Posterior cingulate gyrus (tissue), 11 donors: ENCODE results near the gene ERCC5.

Experiments
- DNase-seq, 10 donors: peaks; one replicate each; pipeline versions ENCODE4 v3.0.0 to v3.0.0-alpha.2; 2020 to 2021; ENCODE audit warnings: mixed read lengths in 3 of 10
- intact Hi-C: fragments of 100-400 bp; cut with DNase I; formaldehyde crosslinking; loops from one replicate; pipeline ENCODE4 v1.15.1; 2023

The ERCC5 gene

DNA sequence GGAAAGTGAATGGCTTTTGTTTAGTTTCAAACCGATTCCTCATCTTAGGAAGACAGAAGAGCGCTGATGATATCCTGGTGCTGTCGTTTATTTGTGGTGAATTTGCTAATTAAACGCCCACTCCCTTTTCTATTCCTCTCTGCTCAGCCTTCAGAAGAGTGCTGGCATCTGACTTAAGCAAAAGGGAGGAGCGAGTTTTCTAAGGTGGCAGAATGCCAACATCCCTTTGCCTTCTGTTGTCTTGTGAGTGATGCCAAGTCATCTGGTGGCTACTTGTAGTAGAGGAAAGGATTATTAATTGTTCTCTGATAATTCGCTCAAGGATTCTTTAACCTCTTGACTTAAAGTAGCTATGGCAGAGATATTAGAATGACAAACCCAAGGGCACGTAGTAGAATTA is 68.1 kb downstream of the ERCC5 start:
- intact Hi-C loops: no loop called here
- DNase-seq: no peak

- DNase-seq: no peak
- intact Hi-C loops: no loop called here
These were observed 68.6 kb downstream of the ERCC5 start for GRCh38 chr13:102914339-102914930.

DNA sequence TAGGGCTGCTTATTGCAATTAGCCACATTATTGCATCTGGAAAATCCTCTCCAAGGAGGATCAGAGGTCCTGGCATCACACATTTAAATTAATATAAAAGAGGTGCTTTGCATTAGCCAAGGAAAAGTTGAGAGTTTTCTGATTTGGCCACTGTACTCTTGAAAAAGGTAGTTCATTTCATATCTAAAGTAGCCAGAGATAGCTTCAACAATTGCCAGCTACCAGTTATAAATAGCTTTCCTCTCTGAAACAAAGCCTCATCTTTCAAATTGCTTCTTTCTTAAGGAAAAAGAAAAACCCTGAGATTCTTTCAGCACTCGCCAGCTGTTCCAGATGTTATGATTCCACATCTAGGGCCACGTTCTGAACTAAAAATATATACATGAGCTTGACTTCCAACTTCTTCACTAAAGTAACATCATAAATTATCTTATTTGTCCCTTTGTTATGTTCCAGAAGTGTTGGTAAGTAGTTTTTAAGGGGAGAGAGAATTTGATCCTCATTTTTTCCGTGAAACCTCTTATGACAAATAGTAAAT is 69.6 kb downstream of the ERCC5 start:
- no peak for DNase-seq
- intact Hi-C loops: loop anchor here (5.0 kb wide), 1 partner anchor 227 kb away; no protein-coding TSS in a partner anchor

DNA sequence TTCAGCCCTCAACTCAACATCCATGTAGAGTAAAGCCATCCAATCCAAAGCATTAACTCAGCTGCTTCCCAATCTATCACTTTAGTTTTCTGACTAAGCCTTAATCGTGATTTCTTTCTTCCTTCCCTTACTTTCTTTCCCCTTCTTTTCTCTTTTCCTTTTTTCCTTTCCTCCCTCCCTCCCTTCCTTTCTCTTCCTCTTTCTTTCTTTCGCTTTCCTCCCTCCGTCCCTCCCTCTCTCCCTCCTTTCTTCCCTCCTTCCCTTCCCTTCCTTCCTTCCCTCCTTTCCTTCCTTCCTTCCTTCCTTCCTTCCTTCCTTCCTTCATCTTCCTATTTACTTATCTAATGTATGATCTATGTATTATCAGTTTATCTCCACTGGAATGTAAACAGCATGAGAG is 71.2 kb downstream of the ERCC5 start:
- intact Hi-C loops: loop anchor here (5.0 kb wide), 1 partner anchor 225 kb away; no protein-coding TSS in a partner anchor

DNA sequence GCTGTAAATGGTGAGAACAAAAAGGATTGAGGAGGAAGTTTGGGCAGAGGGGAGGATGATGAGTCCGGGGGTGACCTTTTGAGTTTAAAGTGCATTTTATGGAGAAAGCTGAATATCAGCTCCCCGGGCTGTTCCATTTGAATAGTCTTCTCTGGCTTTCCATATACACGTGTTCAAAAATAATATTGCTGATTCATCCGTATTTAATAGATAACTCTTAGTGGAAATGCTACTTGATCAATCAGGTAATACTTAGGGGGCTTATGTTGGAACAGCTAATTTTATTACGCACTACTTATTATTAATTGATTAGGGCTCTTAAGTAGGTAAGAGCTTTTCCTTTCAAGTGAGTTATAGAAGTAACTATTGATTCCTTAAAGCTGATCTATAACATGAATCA is 76.4 kb downstream of the ERCC5 start:
- DNase-seq: no peak
- intact Hi-C loops: no loop called here

More for the DNA sequence above, 71.2 kb downstream of the ERCC5 start:
- DNase-seq: no peak
